ENCODE data around the gene AP2A1. TPM values are rescaled to one million over a fixed set of nuclear protein-coding genes. Genes with fewer than 3 reads are reported as not detected.

AP2A1 gene
- total and polyA plus RNA-seq, 10 of the 15 experiments (the other 5 are each of a cell fraction or from before 2014, with no cell fraction given): 0.68 to 78.8 (median 33.8) TPM

- ChIA-PET SMC1A (ENCODE audit: uncharacterized antibody, unreplicated experiment) (interaction anchor here (1.7 kb wide), 1 partner anchor 23 kb away, joined by 3 read pairs; no protein-coding TSS in a partner anchor), POLR2A (interaction anchor here (0.6 to 2.7 kb wide), 2 partner anchors 23 to 61 kb away, joined by 3 to 12 read pairs; no protein-coding TSS in a partner anchor), RAD21 (ENCODE audit: unreplicated experiment) (no interaction called here), CTCF (interaction anchor here (0.7 kb wide), 1 partner anchor 487 kb away, joined by 4 read pairs; no protein-coding TSS in a partner anchor)
- intact Hi-C loops (cut with micrococcal nuclease; ENCODE audit: unreplicated experiment): no loop called here
- H3K9ac ChIP-seq (ENCODE audit: control insufficient read depth, insufficient read depth, low read length): no peak overlapping the region
- no peak overlapping the region for H2AFZ ChIP-seq (ENCODE audit: control insufficient read depth, low read depth, low read length)
- no peak overlapping the region for H3K27ac ChIP-seq (ENCODE audit: control insufficient read depth, insufficient read depth)
- no peak overlapping the region for H3K4me2 ChIP-seq (ENCODE audit: control insufficient read depth, insufficient read depth)
- no peaks in the 10 kb centered on the region; a peak in 1 of 4 replicates for H3K36me3 ChIP-seq (ENCODE audit: control insufficient read depth in 2 of 2, insufficient read depth in 2 of 2, low read length in 1 of 2)
- no TSS peak for BruUV-seq (replicated peaks)
- in situ Hi-C loops (cut with MboI): no loop called here
- peaks cover 5% of the 10 kb centered on the region; the same call in 2 of the 3 replicates for H3K9me3 ChIP-seq (replicated peaks; ENCODE audit: control insufficient read depth, insufficient read depth, low read length)
- DNase-seq (ENCODE audit: low read depth, low spot score) (no peak), ATAC-seq (no peak), FAIRE-seq (no peak)
- WGBS (ENCODE audit: insufficient coverage, insufficient replicate concordance, low lambda C conversion rate, missing lambda C conversion rate): 50% methylated on average over 5 of the region's 5 CpGs
- TF ChIP-seq ELK1 (IDR thresholded peaks at IDR 0.05; ENCODE audit: low read depth, low read length): no peak
- TF ChIP-seq PML (IDR thresholded peaks at IDR 0.05; ENCODE audit: low read length): no peak
- no peak for TF ChIP-seq SPI1 (IDR thresholded peaks at IDR 0.05; ENCODE audit: borderline replicate concordance, insufficient read depth, low read depth, low read length)
- TF ChIP-seq CREB1 (IDR thresholded peaks at IDR 0.05; ENCODE audit: low read depth): no peak
- TF ChIP-seq STAT1 (conservative IDR thresholded peaks at IDR 0.05): no peak
- H3K4me3 ChIP-seq: no peak overlapping the region
- H3K27me3 ChIP-seq (replicated peaks in 1 of 2; ENCODE audit: control insufficient read depth in 2 of 2, insufficient read depth in 2 of 2, low read length in 1 of 2): no peaks in the 10 kb centered on the region
- peaks cover 32% of the 10 kb centered on the region for H3K4me1 ChIP-seq (ENCODE audit: control insufficient read depth, insufficient read depth, low read length)
- H3K79me2 ChIP-seq (ENCODE audit: control insufficient read depth, insufficient read depth, low read length): no peaks in the 10 kb centered on the region
- H4K20me1 ChIP-seq (ENCODE audit: control insufficient read depth, insufficient read depth): no peaks in the 10 kb centered on the region
These were observed 79.6 kb downstream of the AP2A1 start for GRCh38 chr19:49846408-49846807.

Data from GM12878 (cell line).